GM18519 (cell line): ENCODE results near the gene MRPS5.

Experiments used
- ATAC-seq: cut with Tn5 transposase; IDR thresholded peaks from one replicate; pipeline ENCODE4 v1.9.1; 2021; ENCODE audit warnings: mild to moderate bottlenecking, moderate library complexity; ENCODE audit not compliant: unreplicated experiment, low FRiP score

MRPS5 gene

DNA sequence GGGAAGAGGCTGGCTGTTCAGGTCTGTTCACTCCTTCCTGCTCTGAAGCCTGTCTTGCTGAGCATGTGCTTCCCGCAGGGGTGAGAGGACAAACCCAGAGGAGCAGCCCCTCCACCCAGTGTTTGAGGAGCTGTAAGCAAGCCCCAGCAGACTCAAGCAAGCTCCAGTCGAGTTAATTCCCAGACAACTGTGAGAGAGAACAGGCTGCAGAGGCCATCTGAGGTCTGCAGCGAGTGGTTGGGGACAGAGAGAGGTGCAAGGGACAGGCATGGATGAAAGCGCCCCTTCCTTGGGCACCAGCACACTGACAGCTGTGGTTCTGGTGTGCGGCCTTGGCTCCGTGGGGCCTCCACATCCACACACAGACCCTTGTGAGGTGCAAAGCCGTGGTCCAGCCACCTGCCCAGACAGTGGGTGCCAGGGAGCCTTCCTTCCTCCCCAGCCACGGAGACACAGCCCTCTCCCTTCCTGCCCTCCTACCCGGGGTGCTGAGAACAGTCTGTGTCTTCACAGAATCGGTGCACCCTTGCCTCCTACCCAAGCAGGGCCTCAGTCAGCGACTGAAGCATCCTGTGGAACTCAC is 59.9 kb downstream of the MRPS5 start:
- no peak for ATAC-seq

DNA sequence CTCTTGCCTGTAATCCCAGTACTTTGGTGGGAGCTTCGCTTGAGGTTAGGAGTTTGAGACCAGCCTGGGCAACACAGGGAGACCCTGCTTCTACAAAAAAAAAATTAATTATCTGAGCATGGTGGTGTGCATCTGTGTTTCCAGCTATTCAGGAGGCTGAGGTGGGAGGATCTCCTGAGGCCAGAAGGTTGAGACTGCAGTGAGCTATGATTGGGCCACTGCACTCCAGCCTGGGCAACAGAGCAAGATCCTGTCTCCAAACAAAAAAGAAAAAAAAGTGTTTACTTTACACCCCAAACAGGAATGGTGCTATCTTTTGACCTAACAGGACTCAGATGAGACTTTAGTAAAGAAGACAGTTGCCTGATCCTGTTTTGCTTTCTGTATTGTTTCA is 60.5 kb downstream of the MRPS5 start:
- no peak for ATAC-seq

DNA sequence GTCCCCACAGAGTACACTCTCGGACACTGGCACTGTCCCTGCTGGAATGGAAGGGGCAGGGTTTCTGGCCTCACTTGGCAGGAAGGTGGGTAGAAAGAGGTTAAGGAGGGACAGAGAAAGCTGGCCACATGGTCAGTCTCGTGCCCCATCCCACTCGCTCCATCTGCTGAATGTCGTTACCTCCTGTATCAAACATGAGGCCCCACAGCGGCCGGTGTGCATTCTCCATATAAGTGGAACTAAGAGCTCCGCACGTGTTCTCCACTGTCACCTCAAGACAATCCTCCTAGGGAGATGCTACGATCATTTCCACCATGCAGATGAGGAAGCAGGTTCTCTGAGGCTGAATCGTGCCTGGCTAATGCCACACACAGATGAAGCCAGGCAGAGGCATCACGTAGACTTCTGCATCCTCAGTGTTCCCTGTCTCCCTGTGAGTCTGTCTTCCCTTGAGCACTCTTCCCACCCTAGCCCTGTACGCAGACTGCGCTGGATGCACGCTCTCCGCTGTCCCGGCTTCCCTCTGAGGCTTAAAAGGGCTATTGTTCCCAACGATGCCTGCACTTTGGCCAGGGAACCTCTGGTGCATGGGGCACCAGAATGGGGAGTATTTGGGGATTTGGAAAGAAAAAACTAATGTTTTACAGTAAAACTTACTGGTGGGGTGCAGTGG is 61.0 kb downstream of the MRPS5 start:
- ATAC-seq = no peak

DNA sequence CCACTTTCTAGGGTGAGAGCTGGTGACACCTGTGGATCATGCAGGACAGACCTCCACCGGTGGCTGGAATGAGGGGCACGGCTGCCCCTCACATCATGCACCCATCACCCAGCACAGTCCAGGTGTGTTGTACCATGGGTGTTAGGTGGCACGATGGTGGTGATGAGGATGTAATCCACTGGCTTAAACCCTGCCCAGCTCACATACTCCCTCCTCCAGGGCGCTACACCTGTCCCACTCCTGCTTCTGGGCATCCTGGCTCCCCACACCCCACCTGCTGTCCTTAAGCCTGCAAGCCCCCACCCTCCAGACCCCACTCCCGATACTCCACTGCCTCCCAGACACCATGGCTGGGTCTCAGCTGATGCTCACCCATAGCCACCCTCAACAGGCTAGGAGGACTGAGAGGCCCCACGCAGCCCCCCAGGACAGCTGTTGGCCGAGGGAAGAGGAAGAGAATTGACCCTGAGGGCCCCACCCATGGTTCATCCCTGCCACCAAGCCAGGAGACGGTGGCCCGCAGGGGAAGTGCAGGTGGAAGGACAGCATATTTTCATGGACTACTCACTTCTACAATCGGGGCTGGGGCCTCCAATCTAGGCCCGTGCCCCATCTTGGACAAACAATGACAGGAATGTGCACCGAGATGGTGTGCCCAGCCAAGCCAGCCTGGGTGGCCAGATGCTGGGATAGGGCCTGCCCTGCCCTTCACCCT is 61.8 kb downstream of the MRPS5 start:
- ATAC-seq = no peak

DNA sequence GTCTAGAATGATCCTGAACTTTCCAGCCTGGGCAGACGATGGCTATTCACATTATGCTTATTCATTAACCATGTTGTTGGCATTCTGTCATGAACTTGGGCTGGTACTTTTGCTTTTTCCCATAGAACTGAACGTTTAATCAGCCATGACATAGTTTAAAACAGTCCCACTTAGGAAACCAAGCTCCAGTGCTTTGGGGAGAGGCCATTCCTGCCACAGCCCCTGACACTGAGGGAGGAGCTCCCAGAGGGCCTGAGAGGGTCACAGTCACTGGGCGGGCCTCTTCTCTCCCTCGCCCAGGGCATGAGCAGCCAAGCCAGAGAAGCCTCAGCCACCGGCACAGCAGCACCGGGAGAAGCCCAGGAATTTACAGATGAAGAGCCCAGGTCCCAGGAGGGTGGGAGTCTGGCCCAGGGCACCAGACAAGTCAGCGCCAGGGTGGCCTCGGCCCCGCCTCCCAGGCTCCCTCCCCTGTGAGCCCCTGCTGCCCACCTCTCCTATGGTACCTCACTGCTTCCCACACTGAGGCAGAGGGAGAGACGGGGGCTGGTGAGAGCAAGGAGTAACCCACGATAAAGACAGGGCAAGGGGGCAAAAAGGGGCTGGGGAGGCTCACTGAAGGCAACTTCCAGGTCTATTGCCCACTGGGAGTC is 62.5 kb downstream of the MRPS5 start:
- ATAC-seq = no peak

DNA sequence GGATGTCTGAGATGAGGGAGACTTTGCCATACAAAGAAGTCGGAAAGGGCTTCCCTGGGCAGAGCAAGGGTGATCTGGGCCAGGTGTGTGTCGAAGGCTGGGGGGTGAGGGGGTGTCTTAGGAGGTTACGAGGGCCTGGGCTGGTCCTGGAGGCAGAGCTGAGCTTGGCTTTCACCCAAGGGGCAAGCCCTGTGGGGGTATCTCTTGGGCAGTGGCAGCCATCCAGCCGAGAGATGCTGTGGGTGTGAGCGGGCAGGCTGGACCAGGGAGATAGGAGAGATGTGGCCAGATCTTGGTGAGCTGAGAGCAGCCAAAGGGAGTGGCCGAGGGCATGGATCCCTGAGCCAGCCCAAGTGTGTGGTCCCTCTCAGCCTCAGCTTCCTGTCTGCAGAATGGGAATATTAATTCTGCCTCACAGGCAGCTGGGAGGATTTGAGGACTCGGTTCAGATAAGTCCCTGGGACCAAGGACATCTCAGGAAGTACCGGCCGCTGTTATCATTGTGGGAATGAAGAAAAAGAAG is 63.1 kb downstream of the MRPS5 start:
- ATAC-seq = no peak

DNA sequence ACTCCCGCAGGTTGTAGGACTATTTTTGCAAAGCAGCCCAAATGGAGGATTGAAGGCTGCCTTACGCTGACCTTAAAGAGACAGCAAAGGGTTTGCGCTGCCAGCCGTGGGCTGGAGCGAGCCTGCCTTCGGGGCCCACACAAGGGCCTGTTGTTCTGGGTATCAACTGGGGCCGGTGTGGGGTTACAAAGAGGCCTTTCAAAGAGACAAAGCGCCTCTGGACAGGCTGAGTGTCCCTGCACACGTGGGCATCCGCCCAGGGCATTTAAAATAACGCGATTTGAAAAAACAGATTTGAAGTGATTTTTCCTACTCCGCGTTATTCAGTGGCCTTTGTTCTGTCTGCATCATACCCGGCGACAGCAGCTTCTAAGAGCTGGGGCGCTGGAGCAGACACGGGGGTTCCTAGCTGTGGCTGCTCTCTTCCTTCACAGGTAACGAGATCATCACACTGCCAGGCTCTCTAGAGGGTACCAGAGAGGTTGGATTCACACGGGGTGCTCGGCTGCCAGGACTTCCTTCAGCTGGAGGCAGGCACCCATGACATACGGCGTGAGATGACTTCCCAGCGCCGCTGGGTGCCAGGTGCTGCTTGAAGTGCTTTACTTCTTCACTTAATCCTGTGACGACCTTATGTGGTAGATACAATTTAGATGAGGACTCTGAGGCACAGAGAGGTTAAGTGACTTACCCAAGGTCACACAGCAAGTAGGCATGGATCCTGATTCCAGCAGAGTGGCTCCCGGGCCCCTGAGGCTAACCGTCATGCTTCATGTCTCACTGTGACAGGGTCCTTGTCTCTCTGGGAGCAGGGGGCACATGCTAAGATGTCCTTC is 63.9 kb downstream of the MRPS5 start:
- no peak for ATAC-seq

DNA sequence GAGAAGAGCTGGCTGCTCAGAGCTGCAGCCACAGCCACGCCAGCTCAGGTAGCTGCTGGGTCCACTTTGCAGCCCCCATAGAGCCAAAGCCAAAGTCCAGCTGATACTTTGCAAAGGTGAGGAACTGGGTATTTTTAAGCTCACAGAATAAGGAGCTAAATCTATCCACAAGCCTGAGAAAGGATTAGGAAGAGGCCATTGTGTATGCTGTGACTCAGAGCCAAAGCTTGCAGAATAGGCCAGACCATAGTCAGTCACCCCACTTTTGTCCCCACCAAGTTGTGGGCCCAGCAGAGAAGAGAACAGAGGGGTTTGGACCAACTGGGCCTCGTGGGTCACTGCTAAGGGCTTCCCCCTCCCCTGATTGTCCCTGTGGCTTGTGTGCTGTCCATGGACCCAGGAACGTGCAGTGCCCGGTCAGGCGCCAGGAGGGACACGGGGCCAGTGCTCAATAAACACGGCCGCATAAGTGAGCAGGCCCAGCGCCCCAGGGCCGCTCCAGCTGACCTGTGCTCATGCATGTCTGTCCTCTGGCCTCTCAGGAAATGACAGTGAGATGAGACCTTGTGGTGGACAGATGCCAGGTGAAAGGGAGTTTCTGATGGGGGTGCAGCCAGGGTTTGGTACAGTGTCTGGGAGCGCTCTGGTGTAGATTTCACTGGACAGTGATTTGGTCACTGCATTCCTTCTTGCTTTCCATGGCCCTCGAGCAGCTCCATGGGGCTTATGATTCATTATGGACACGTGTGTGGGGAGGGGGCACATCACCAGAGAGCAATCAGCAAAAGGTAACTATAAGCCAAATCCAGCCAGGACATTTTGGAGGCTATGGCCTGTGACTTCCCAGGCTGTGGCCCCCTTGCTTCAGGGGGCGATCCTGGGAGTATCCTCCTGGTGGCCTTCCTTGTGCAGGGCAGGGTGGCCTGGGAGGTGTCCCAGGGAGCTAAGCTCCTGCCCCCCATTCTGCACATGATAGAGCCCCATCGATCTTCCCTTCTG is 64.8 kb downstream of the MRPS5 start:
- ATAC-seq = no peak

DNA sequence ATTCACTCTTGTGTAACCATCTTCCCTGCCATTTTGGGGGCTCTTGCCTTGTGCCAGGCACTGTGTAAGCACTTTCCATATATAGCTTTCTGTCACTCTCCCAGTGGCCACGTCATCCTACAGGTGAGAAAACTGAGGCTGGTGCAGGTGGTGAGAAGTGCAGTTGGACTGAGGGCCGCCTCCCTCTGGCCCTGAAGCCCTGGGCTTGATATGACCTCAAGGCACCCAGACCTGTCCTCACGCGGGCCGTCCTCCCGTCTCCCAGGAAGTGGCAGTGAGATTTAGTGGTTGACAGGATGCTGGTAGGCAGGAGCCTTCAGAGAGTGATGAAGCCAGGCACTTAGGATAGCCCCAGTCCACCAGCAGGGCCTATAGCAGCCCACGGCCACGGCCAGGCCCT is 65.6 kb downstream of the MRPS5 start:
- ATAC-seq = no peak

DNA sequence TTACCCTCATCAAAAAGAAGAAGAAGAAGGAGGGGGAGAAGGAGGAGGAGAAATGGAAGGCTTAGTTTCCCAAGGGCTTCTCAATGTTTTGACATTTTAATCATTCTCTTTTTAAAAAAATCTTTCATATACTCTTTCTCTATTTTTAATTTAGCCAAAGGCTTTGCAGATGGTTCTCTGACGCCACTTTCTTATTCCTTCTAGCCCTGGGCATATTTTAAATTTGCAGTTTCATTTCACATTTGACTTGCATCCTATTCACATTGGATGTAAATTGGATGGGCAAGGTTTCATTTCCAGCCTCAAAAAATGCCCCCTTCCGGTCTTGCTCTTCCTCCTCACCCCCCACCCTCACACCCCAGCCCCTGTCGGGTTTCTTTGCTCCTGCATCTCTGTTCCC is 66.3 kb downstream of the MRPS5 start:
- no peak for ATAC-seq

DNA sequence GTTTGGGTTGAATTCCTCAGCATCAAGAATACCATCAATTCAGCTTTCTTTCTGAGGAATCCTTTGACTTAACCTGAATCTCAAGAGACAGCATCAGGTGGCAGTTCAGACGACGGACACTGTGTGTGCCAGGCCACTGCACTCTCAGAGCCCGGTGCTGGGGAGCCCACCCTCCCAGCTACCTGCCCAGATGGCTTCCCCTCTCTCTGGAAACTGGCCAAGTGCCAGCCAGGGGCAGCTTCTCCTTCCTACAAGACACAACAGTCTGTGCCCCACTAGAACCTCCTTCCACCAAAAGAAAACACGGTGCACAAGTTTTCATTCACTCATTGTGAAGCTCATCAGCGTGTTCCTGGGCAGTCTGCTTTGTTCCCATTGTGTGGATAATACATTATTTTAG is 67.6 kb downstream of the MRPS5 start:
- ATAC-seq = no peak

DNA sequence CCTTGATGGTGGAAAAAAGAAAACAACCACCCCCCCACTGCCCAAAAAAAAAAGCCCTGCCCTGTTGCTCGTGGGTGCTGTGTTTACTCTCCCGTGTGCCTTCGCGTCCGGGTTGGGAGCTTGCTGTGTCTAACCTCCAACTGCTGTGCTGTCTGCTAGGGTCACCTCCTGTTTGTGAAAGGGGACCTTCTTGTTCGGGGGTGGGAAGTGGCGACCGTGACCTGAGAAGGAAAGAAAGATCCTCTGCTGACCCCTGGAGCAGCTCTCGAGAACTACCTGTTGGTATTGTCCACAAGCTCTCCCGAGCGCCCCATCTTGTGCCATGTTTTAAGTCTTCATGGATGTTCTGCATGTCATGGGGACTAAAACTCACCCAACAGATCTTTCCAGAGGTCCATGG is 68.1 kb downstream of the MRPS5 start:
- ATAC-seq = no peak

DNA sequence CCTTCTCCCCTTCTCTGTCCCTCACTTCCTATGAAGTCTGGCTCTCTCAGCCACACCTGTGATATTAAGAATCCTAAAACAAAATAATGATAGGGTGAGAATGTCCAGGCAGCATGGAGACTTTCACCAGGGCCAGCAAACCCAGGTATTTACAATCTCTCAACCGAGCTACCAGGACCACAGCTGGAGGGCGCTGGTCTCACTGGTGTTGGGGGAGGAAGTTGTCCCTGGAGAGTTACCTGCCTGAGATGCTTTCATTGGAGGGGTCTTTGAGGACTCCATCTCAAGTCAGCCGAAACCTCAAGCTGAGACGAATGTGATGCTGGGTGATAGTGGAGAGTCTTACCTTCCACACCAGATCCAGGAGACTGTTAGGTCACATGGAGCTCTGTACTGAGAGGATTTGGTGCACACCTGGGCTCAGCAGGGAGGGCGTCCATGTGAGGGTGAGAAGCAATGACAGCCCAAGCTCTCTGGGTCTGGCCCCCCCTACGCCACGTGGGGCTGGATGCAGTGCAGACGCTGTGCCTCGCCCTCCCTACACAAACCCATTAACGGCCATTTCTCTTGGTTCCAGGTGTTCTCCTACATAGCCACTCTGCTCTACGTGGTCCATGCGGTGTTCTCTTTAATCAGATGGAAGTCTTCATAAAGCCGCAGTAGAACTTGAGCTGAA is 68.7 kb downstream of the MRPS5 start:
- no peak for ATAC-seq

DNA sequence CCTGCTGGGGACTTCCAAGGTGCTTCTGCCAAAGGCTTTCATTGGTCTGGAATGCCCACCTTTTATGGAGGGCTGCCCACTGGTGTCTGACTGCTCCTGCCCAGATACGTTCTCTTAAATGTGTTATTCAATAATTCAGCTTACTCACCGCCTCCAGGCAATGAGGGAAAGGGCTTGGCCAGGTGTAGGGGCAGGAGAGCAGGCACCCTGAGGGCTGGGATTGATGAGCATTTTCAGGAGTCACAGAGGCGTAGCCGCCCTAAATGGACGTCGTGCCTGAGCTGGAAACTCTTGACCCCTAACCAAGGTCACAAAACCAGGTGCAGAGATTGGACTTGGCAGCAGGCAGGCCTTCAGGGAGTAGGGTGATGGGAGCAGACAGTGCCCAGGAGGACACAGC is 69.3 kb downstream of the MRPS5 start:
- no peak for ATAC-seq

DNA sequence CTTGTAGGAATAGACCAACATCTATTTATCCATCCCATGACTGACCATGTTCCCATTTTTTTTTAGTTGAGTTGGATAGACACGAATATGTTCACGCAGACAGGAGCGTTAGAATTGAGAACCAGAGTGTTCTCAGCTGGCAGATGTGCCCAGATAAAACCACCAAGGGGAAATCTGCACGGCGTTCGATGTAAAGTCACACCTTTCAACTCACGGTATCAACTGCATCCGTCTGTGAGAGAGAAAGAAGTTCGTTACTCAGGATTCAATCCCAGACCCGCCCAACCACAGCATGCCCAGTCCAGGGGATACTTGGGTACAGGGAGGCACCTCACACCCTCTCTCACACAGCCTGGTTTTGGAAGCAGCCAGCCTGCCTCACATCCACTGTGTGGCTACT is 70.0 kb downstream of the MRPS5 start:
- ATAC-seq = no peak

DNA sequence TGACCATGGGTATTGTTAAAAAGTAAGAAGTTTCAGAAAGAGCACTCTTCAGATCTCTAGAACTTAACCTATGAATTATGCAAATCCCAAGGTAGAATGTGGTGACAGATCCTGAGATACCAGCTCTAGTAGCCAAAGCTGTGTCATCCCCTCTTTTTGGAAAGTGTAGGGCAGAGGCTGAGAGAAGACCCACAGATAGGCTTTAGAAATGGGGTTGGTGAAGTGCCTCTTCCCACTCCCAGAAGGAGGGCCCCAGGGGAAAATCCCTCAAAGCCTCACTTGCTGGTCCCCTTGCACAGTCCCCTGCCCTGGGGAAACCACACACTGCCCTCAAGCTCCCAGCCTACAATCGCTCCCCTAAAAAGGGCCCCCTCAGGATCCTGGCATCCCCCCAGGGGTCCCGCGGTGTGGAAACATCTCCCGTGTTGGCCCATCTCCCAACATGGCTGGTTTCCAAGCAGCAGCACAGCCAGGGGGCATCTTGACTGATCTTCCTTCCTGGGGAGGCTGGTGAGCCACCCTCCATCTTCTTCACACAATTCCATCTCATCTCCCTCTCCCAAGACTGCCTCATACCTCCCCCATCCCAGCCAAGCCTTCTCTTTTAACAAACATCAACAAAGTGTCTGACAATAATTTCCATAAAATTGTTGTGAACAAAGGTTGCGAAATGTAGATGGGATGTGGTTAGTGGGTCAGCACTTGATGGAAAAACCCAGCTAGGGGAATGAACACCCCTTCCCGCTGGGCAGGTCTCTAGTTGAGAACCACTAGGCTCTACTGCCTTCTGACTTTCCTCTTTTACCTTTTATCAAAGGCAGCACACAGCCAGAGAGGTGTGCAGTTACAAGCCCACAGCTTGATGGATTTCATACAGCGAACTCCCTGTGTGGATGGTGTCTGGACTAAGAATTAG is 71.0 kb downstream of the MRPS5 start:
- no peak for ATAC-seq

DNA sequence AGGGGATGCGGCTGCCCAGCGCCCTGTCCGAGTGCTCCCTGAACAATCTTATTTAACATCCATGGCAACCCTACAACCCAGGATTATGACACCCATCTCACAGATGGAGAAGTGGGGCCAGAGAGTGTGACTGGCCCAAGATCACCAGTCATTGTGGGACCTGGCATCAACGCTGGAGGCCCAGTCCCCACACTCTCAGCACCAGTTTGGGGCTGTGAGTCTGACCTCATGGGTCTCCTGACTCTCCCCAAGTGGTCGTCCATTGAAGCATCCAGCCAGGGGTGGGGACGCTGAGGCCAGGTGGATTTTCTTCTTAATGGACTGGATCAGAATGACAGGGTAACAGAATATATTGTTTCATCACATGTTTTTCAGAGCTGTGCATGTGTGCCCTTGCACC is 71.6 kb downstream of the MRPS5 start:
- no peak for ATAC-seq

DNA sequence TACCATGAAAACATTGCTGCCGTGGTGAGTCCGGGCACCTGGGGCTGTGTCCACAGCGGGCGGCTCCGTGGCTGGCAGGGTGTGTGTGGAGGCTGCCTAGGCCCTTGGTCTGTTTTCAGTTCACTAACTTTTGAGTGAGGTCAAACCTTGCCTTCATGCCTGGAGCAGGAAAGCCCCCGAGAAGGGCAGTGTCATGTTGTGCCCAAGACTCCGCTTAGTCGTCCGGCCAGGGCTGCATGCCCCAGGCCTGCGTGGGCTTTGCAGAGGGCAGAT is 72.0 kb downstream of the MRPS5 start:
- no peak for ATAC-seq
